Measurements from ENCODE around the gene ADIRF. TPM values are rescaled to one million over a fixed set of nuclear protein-coding genes. Genes with fewer than 3 reads are reported as not detected.

ADIRF gene
- total and polyA plus RNA-seq, 9 of the 15 experiments (the other 6 are each of a cell fraction or from before 2014, with no cell fraction given), result 0.08 TPM; not detected in 8

DNA sequence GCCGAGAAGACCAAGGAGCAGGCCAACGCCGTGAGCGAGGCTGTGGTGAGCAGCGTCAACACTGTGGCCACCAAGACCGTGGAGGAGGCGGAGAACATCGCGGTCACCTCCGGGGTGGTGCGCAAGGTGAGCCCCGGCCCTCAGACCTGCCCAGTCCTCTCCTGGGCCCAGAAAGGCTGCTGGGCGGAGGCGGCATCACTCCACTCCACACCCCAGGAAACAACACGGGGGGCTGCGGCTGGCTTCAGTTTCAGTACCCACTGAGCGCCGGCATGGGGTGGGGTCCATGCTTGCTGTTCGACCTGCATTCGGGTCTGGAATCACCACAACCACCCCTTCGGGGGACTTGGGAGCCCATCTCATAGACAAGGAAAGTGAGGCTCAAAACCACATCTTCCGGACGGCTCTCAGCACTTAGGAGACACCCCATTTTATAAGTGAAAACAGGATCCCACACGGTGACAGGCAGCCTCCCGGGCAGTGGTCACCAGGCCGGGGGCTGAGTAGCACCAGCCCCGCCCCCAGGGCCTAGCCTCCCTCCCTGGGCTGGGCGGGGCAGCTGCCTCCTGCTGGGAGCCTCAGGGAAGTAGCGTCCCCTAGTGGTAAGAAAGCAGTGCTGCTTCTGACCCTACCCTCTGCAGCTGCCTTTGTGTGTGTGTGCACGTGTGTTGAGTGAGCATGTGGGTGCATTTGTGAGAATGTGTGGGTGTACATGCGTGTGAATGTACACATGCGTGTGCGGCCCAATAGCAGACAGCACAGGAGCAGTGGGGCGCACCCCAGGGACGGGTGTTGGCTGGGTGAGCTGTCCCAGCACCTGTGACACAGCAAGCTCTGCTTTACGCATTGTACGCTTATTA, 8.0 kb upstream of the ADIRF start (continued):
- TF ChIP-seq, protein P1, sequence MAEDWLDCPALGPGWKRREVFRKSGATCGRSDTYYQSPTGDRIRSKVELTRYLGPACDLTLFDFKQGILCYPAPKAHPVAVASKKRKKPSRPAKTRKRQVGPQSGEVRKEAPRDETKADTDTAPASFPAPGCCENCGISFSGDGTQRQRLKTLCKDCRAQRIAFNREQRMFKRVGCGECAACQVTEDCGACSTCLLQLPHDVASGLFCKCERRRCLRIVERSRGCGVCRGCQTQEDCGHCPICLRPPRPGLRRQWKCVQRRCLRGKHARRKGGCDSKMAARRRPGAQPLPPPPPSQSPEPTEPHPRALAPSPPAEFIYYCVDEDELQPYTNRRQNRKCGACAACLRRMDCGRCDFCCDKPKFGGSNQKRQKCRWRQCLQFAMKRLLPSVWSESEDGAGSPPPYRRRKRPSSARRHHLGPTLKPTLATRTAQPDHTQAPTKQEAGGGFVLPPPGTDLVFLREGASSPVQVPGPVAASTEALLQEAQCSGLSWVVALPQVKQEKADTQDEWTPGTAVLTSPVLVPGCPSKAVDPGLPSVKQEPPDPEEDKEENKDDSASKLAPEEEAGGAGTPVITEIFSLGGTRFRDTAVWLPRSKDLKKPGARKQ (CRISPR knock-in tag; IDR thresholded peaks at IDR 0.05), result no peak
- no peak for TF ChIP-seq NCOA2 (IDR thresholded peaks at IDR 0.05; ENCODE audit: partially characterized antibody in 2 of 2)
- TF ChIP-seq MAZ (CRISPR knock-in tag; conservative IDR thresholded peaks at IDR 0.05 in 1 of 2, IDR thresholded peaks at IDR 0.05 in 1 of 2), result peak; percentile 91 to 99
- peak; percentile 75; the same call in 1 of the 2 replicates for TF ChIP-seq EP400 (IDR thresholded peaks at IDR 0.05)
- no peak for TF ChIP-seq NR2F6 (CRISPR knock-in tag; IDR thresholded peaks at IDR 0.05)
- TF ChIP-seq, protein P2, sequence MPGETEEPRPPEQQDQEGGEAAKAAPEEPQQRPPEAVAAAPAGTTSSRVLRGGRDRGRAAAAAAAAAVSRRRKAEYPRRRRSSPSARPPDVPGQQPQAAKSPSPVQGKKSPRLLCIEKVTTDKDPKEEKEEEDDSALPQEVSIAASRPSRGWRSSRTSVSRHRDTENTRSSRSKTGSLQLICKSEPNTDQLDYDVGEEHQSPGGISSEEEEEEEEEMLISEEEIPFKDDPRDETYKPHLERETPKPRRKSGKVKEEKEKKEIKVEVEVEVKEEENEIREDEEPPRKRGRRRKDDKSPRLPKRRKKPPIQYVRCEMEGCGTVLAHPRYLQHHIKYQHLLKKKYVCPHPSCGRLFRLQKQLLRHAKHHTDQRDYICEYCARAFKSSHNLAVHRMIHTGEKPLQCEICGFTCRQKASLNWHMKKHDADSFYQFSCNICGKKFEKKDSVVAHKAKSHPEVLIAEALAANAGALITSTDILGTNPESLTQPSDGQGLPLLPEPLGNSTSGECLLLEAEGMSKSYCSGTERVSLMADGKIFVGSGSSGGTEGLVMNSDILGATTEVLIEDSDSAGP (CRISPR knock-in tag; IDR thresholded peaks at IDR 0.05), result no peak
- peak in 1 of 2 experiments; percentile 21; a peak in 1 of 4 replicates for TF ChIP-seq SRF (CRISPR knock-in tag; IDR thresholded peaks at IDR 0.05)
- no peak for TF ChIP-seq CSDE1 (IDR thresholded peaks at IDR 0.05)
- TF ChIP-seq HEY1 (CRISPR knock-in tag; IDR thresholded peaks at IDR 0.05; ENCODE audit: borderline replicate concordance), result no peak
- 0 out of 2 replicates have a peak, but pooled peaks have one; percentile 23 for TF ChIP-seq TOE1 (IDR thresholded peaks at IDR 0.05; ENCODE audit: borderline replicate concordance)
- TF ChIP-seq TOE1 (CRISPR knock-in tag; IDR thresholded peaks at IDR 0.05; ENCODE audit: borderline replicate concordance, low read depth), result no peak
- no peak for TF ChIP-seq GATA2 (CRISPR knock-in tag; IDR thresholded peaks at IDR 0.05)
- TF ChIP-seq, protein P3, sequence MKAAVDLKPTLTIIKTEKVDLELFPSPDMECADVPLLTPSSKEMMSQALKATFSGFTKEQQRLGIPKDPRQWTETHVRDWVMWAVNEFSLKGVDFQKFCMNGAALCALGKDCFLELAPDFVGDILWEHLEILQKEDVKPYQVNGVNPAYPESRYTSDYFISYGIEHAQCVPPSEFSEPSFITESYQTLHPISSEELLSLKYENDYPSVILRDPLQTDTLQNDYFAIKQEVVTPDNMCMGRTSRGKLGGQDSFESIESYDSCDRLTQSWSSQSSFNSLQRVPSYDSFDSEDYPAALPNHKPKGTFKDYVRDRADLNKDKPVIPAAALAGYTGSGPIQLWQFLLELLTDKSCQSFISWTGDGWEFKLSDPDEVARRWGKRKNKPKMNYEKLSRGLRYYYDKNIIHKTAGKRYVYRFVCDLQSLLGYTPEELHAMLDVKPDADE (conservative IDR thresholded peaks at IDR 0.05; ENCODE audit: control insufficient read depth, low read depth, low read length), result 0 out of 2 replicates have a peak, but pooled peaks have one; percentile 6
- peak; percentile 66 for TF ChIP-seq RBFOX2 (IDR thresholded peaks at IDR 0.05; ENCODE audit: low read depth, low read length)
- no peak for TF ChIP-seq MTA2 (IDR thresholded peaks at IDR 0.05; ENCODE audit: low read depth)
- TF ChIP-seq HDAC3 (IDR thresholded peaks at IDR 0.05; ENCODE audit: borderline replicate concordance, partially characterized antibody), result no peak
- TF ChIP-seq SRSF9 (IDR thresholded peaks at IDR 0.05; ENCODE audit: borderline replicate concordance, low read depth, low read length), result no peak
- no peak for TF ChIP-seq SIN3B (IDR thresholded peaks at IDR 0.05; ENCODE audit: low read depth)
- peak; percentile 52 for TF ChIP-seq JUND (IDR thresholded peaks at IDR 0.05; ENCODE audit: borderline replicate concordance, low read depth, low read length)
- no peak; the same call in 2 of the 3 replicates for TF ChIP-seq JUND (tag; IDR thresholded peaks at IDR 0.05; ENCODE audit: borderline replicate concordance, low read depth, low read length)
- peak; percentile 50 for TF ChIP-seq POLR2G (IDR thresholded peaks at IDR 0.05; ENCODE audit: low read depth, low read length)
- TF ChIP-seq NRF1 (conservative IDR thresholded peaks at IDR 0.05 in 1 of 2, IDR thresholded peaks at IDR 0.05 in 1 of 2), result peak; percentile 53 to 63
- TF ChIP-seq STAG1 (CRISPR knock-in tag; IDR thresholded peaks at IDR 0.05; ENCODE audit: borderline replicate concordance), result peak; percentile 86; the same call in 1 of the 2 replicates

Data from K562 (cell line).